ENCODE data around the gene BAK1.
"Not testable (repeated sequence)": the region's sequence is repeated elsewhere in the genome, so short reads cannot be mapped to it uniquely, and the experiment has no call there.

The BAK1 gene

GRCh38 chr6:33551538-33551937 lies 28.5 kb downstream of the BAK1 start:
- DNase-seq (ENCODE audit: low read depth) = no peak

DNA sequence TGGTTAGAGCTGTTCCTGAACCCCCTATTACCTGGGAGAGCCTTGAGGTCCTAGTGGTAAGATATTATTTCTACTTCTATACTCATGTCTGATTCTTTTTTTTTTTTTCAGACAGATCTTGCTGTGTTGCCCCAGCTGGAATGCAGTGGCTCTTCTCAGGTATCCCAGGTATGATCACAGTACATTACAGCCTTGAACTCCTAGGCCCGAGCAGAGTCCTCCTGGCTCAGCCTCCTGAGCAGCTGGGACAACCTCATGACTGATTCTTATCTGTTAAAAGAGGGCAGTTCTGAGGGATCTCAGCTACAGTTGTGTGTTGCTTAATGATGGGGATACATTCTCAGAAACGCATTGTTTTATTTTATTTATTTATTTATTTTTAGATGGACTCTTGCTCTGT lies 30.2 kb downstream of the BAK1 start:
- no peak for DNase-seq (ENCODE audit: low read depth)

DNA sequence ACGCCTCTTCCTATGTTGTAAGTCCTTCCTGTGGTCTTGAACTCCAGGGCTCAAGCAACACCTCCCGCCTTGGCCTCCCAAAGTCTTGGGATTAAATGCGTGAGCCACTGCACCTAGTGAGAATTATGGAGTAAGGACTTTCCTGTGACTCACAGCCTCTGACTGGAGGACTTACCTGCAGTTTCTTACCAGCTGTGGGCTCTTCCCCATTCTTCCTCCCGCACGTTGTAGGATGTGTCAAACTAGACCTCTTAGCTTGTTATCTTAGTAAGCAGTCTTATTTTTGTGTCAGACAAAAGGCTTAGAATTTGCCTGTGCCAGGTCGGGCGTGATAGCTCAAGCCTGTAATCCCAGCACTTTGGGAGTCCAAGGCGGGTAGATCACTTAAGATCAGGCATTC lies 30.9 kb downstream of the BAK1 start:
- DNase-seq (ENCODE audit: low read depth) = no peak

- no peak for DNase-seq (ENCODE audit: low read depth)
These were observed 32.6 kb downstream of the BAK1 start for GRCh38 chr6:33547499-33547898.

DNA sequence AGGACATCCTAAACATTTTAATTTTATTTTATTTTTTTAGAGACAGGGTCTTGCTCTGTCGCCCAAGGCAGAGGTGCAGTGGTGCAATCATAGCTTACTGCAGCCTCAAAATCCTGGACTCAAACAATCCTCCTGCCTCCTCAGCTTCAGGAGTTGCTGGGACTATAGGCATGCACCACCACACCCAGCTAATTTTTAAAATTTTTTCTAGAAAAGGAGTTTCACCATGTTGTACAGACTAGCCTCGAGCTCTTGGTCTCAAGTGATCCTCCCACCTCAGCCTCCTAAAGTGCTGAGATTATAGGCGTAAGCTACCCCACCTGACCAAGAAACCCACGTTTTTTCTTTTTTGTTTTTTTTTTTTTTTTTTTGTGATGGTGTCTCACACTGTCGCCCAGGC lies 33.3 kb downstream of the BAK1 start:
- no peak for DNase-seq (ENCODE audit: low read depth)

DNA sequence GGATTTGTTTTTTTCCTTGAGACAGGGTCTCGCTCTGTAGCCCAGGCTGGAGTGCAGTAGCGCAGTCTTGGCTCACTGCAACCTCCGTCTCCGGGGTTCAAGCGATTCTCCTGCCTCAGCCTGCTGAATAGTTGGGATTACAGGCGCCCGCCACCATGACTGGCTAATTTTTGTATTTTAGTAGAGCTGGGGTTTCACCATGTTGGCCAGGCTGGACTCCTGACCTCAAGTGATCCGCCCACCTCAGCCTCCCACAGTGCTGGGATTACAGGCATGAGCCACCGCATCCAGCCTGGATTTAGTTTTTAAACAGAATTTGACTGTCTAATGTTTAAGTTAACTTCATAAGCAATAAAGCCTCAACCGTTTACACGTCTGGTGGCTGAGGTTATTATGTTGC lies 34.8 kb downstream of the BAK1 start:
- not testable (repeated sequence) for DNase-seq (ENCODE audit: low read depth)

DNA sequence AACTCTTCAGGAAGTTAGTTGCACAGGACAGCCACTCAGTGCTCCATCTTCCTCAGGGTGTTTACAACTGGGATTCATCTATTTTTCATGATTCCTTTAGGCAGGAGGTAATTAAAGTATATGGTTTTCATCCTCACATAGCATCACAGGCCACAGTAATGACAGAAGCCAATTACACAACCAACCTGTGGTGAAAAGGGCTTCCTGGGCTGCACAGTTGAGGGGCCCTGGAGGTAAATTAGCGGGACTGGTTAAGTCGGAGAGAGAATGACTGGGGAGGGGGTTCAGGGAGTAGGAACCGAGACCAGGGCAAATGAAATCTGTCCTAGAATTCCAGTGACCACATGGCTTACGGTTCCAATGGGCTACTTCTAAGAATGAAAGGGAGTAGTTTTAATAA lies 37.0 kb downstream of the BAK1 start:
- DNase-seq (ENCODE audit: low read depth) = no peak

GRCh38 chr6:33540768-33541167 lies 39.3 kb downstream of the BAK1 start:
- no peak for DNase-seq (ENCODE audit: low read depth)

DNA sequence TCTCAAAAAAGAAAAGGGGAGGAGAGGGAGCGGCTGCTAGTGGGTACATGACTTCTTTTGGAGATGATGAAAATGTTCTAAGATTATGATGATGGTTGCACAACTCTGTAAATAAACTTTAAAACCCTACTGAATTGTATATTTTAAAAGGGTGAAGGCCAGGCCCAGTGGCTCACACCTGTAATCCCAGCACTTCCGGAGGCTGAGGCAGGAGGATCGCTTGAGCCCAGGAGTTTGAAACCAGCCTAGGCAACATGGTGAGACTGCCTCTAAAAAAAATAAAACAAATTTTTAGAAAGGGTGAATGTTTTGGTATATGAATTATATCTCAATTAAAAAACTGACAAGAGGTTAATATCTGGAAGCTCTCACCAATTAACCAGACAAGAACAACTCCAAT lies 45.4 kb downstream of the BAK1 start:
- DNase-seq (ENCODE audit: low read depth) = no peak

- peak; percentile 48 for DNase-seq (ENCODE audit: low read depth)
These were observed 46.8 kb downstream of the BAK1 start for GRCh38 chr6:33533163-33533869.

- not testable (repeated sequence) for DNase-seq (ENCODE audit: low read depth)
These were observed 47.6 kb downstream of the BAK1 start for GRCh38 chr6:33532431-33532830.

DNA sequence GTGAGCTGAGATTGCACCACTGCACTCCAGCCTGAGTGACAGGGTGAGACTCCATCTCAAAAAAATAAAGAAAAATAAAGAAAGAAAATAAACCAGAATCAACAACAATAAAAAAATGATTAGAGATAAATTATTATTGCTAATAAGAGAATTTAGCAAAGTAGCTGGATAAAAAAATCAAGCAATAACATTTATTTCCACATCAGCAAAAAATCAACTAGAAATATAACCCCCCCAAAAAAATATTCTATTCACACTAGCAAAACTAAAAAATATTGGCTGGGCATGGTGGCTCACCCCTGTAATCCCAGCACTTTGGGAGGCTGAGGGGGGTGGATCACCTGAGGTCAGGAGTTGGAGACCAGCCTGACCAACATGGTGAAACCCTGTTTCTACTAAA lies 49.5 kb downstream of the BAK1 start:
- not testable (repeated sequence) for DNase-seq (ENCODE audit: low read depth)

Data from activated T-cell treated with anti-CD3 and anti-CD28 coated beads for 48 hours (primary cell).